ENCODE results near the gene CTDSPL. TPM values are rescaled to one million over a fixed set of nuclear protein-coding genes. Genes with fewer than 3 reads are reported as not detected.

The CTDSPL gene
- total RNA-seq, 1 donor = 34.7 TPM

GRCh38 chr3:37847689-37848088 lies 14.0 kb upstream of the CTDSPL start:
- no peak for DNase-seq (ENCODE audit: insufficient read length, low spot score, missing footprints)
- Histone ChIP-seq H3K4me3 (ENCODE audit: insufficient read depth, low read length) (no peak overlapping the region), H3K4me2 (ENCODE audit: insufficient read depth, low read length) (no peak overlapping the region), H3K79me2 (ENCODE audit: insufficient read depth, low read length) (no peaks in the 10 kb centered on the region), H2AFZ (ENCODE audit: low read length) (no peak overlapping the region), H3K9me3 (ENCODE audit: low read depth, low read length) (no peaks in the 10 kb centered on the region), H3K27ac (ENCODE audit: low read depth, low read length) (no peak overlapping the region), H3K27me3 (ENCODE audit: insufficient read depth, low read length) (no peaks in the 10 kb centered on the region), H4K20me1 (ENCODE audit: insufficient read depth, low read length) (no peaks in the 10 kb centered on the region), H3K36me3 (ENCODE audit: insufficient read depth, low read length) (peaks cover 3% of the 10 kb centered on the region), H3K4me1 (ENCODE audit: insufficient read depth, low read length) (peaks cover 5% of the 10 kb centered on the region)
- TF ChIP-seq CTCF (IDR thresholded peaks at IDR 0.05; ENCODE audit: extremely low read depth, low read depth, low read length) = no peak

- Histone ChIP-seq H3K4me1 (ENCODE audit: insufficient read depth, low read length) (peaks cover 5% of the 10 kb centered on the region), H3K4me3 (ENCODE audit: insufficient read depth, low read length) (no peak overlapping the region), H3K9me3 (ENCODE audit: low read depth, low read length) (no peaks in the 10 kb centered on the region), H2AFZ (ENCODE audit: low read length) (no peak overlapping the region), H4K20me1 (ENCODE audit: insufficient read depth, low read length) (no peaks in the 10 kb centered on the region), H3K27ac (ENCODE audit: low read depth, low read length) (no peak overlapping the region), H3K4me2 (ENCODE audit: insufficient read depth, low read length) (no peak overlapping the region), H3K79me2 (ENCODE audit: insufficient read depth, low read length) (no peaks in the 10 kb centered on the region), H3K36me3 (ENCODE audit: insufficient read depth, low read length) (peaks cover 3% of the 10 kb centered on the region), H3K27me3 (ENCODE audit: insufficient read depth, low read length) (no peaks in the 10 kb centered on the region)
- no peak for DNase-seq (ENCODE audit: insufficient read length, low spot score, missing footprints)
- no peak for TF ChIP-seq CTCF (IDR thresholded peaks at IDR 0.05; ENCODE audit: extremely low read depth, low read depth, low read length)
Observed at GRCh38 chr3:37849146-37849923, 12.3 kb upstream of the CTDSPL start.

- Histone ChIP-seq H2AFZ (ENCODE audit: low read length) (no peak overlapping the region), H3K36me3 (ENCODE audit: insufficient read depth, low read length) (peaks cover 3% of the 10 kb centered on the region), H3K27ac (ENCODE audit: low read depth, low read length) (no peak overlapping the region), H3K27me3 (ENCODE audit: insufficient read depth, low read length) (no peaks in the 10 kb centered on the region), H3K4me3 (ENCODE audit: insufficient read depth, low read length) (no peak overlapping the region), H3K79me2 (ENCODE audit: insufficient read depth, low read length) (no peaks in the 10 kb centered on the region), H4K20me1 (ENCODE audit: insufficient read depth, low read length) (no peaks in the 10 kb centered on the region), H3K9me3 (ENCODE audit: low read depth, low read length) (no peaks in the 10 kb centered on the region), H3K4me2 (ENCODE audit: insufficient read depth, low read length) (no peak overlapping the region), H3K4me1 (ENCODE audit: insufficient read depth, low read length) (peaks cover 5% of the 10 kb centered on the region)
- DNase-seq (ENCODE audit: insufficient read length, low spot score, missing footprints) = no peak
- no peak for TF ChIP-seq CTCF (IDR thresholded peaks at IDR 0.05; ENCODE audit: extremely low read depth, low read depth, low read length)
Observed at GRCh38 chr3:37852097-37852496, 9.6 kb upstream of the CTDSPL start.

GRCh38 chr3:37852771-37853170 lies 8.9 kb upstream of the CTDSPL start:
- no peaks in the 10 kb centered on the region for H3K9me3 ChIP-seq (ENCODE audit: low read depth, low read length)
- DNase-seq (ENCODE audit: insufficient read length, low spot score, missing footprints) = no peak
- no peaks in the 10 kb centered on the region for H4K20me1 ChIP-seq (ENCODE audit: insufficient read depth, low read length)
- no peaks in the 10 kb centered on the region for H3K27me3 ChIP-seq (ENCODE audit: insufficient read depth, low read length)
- peaks cover 3% of the 10 kb centered on the region for H3K36me3 ChIP-seq (ENCODE audit: insufficient read depth, low read length)
- no peak overlapping the region for H3K27ac ChIP-seq (ENCODE audit: low read depth, low read length)
- no peak overlapping the region for H3K4me3 ChIP-seq (ENCODE audit: insufficient read depth, low read length)
- H3K4me2 ChIP-seq (ENCODE audit: insufficient read depth, low read length) = no peak overlapping the region
- no peaks in the 10 kb centered on the region for H3K79me2 ChIP-seq (ENCODE audit: insufficient read depth, low read length)
- no peak for TF ChIP-seq CTCF (IDR thresholded peaks at IDR 0.05; ENCODE audit: extremely low read depth, low read depth, low read length)
- H2AFZ ChIP-seq (ENCODE audit: low read length) = no peak overlapping the region
- peaks cover 5% of the 10 kb centered on the region for H3K4me1 ChIP-seq (ENCODE audit: insufficient read depth, low read length)

Data from osteoblast (primary cell).